ENCODE results near the gene MUC22. TPM values are rescaled to one million over a fixed set of nuclear protein-coding genes. Genes with fewer than 3 reads are reported as not detected.
"Not testable (repeated sequence)": the region's sequence is repeated elsewhere in the genome, so short reads cannot be mapped to it uniquely, and the experiment has no call there.

The MUC22 gene
- total and polyA plus RNA-seq, 4 donors: not detected

- TF ChIP-seq RXRA (IDR thresholded peaks at IDR 0.05) (no peak), HNF4A (conservative IDR thresholded peaks at IDR 0.05) (no peak), SP1 (IDR thresholded peaks at IDR 0.05) (no peak), MAX (IDR thresholded peaks at IDR 0.05) (no peak)
These were observed 37.8 kb downstream of the MUC22 start (continued) for GRCh38 chr6:31048099-31048498.

- Histone ChIP-seq H3K36me3 (ENCODE audit: control insufficient read depth in 4 of 4, insufficient read depth in 3 of 4, low read depth in 1 of 4, low read length in 3 of 4) (no peaks in the 10 kb centered on the region), H3K9me3 (ENCODE audit: control insufficient read depth in 4 of 4, low read length in 3 of 4) (no peaks in the 10 kb centered on the region), H3K4me1 (ENCODE audit: control insufficient read depth in 4 of 4, insufficient read depth in 4 of 4, low read length in 3 of 4) (no peaks in the 10 kb centered on the region), H3K9ac (ENCODE audit: low read depth in 1 of 2, low read length in 2 of 2) (no peak overlapping the region), H3K4me3 (ENCODE audit: low read depth in 1 of 3, low read length in 3 of 3) (no peak overlapping the region), H3K27me3 (ENCODE audit: control insufficient read depth in 4 of 4, insufficient read depth in 4 of 4, low read length in 3 of 4) (peaks cover 0 to 5% (median 0%) of the 10 kb centered on the region in 4 donors), H3K27ac (ENCODE audit: low read depth in 1 of 2, low read length in 2 of 2) (no peak overlapping the region)
- 92% methylated on average over 6 of the region's 6 CpGs for WGBS
- TF ChIP-seq, protein P1, sequence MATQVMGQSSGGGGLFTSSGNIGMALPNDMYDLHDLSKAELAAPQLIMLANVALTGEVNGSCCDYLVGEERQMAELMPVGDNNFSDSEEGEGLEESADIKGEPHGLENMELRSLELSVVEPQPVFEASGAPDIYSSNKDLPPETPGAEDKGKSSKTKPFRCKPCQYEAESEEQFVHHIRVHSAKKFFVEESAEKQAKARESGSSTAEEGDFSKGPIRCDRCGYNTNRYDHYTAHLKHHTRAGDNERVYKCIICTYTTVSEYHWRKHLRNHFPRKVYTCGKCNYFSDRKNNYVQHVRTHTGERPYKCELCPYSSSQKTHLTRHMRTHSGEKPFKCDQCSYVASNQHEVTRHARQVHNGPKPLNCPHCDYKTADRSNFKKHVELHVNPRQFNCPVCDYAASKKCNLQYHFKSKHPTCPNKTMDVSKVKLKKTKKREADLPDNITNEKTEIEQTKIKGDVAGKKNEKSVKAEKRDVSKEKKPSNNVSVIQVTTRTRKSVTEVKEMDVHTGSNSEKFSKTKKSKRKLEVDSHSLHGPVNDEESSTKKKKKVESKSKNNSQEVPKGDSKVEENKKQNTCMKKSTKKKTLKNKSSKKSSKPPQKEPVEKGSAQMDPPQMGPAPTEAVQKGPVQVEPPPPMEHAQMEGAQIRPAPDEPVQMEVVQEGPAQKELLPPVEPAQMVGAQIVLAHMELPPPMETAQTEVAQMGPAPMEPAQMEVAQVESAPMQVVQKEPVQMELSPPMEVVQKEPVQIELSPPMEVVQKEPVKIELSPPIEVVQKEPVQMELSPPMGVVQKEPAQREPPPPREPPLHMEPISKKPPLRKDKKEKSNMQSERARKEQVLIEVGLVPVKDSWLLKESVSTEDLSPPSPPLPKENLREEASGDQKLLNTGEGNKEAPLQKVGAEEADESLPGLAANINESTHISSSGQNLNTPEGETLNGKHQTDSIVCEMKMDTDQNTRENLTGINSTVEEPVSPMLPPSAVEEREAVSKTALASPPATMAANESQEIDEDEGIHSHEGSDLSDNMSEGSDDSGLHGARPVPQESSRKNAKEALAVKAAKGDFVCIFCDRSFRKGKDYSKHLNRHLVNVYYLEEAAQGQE (IDR thresholded peaks at IDR 0.05): no peak
- TF ChIP-seq GABPA (IDR thresholded peaks at IDR 0.05 in 1 of 2, conservative IDR thresholded peaks at IDR 0.05 in 1 of 2) (no peak), NR2F2 (IDR thresholded peaks at IDR 0.05) (no peak), HNF4G (IDR thresholded peaks at IDR 0.05) (no peak), HNF4A (conservative IDR thresholded peaks at IDR 0.05) (no peak), JUND (IDR thresholded peaks at IDR 0.05) (no peak), YY1 (IDR thresholded peaks at IDR 0.05) (no peak), FOXA1 (IDR thresholded peaks at IDR 0.05) (no peak), ATF3 (IDR thresholded peaks at IDR 0.05) (no peak), MAX (IDR thresholded peaks at IDR 0.05) (no peak), FOXA2 (IDR thresholded peaks at IDR 0.05) (no peak), EGR1 (IDR thresholded peaks at IDR 0.05; ENCODE audit: low read depth in 2 of 2) (no peak), RAD21 (IDR thresholded peaks at IDR 0.05) (no peak), TAF1 (conservative IDR thresholded peaks at IDR 0.05) (no peak), SP1 (IDR thresholded peaks at IDR 0.05) (no peak), RXRA (IDR thresholded peaks at IDR 0.05) (no peak), CTCF (IDR thresholded peaks at IDR 0.05; ENCODE audit: low read depth, low read length, missing input control) (no peak)
- TF ChIP-seq, protein P2, sequence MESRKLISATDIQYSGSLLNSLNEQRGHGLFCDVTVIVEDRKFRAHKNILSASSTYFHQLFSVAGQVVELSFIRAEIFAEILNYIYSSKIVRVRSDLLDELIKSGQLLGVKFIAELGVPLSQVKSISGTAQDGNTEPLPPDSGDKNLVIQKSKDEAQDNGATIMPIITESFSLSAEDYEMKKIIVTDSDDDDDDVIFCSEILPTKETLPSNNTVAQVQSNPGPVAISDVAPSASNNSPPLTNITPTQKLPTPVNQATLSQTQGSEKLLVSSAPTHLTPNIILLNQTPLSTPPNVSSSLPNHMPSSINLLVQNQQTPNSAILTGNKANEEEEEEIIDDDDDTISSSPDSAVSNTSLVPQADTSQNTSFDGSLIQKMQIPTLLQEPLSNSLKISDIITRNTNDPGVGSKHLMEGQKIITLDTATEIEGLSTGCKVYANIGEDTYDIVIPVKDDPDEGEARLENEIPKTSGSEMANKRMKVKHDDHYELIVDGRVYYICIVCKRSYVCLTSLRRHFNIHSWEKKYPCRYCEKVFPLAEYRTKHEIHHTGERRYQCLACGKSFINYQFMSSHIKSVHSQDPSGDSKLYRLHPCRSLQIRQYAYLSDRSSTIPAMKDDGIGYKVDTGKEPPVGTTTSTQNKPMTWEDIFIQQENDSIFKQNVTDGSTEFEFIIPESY (IDR thresholded peaks at IDR 0.05): no peak
- no peak for DNase-seq (ENCODE audit: low spot score)
These were observed 39.2 kb downstream of the MUC22 start for GRCh38 chr6:31049518-31049917.

- 92% methylated on average over 4 of the region's 4 CpGs for WGBS
- not testable (repeated sequence) for H3K9ac ChIP-seq (ENCODE audit: low read depth in 1 of 2, low read length in 2 of 2); H3K9me3 ChIP-seq (ENCODE audit: control insufficient read depth in 4 of 4, low read length in 3 of 4); H3K4me1 ChIP-seq (ENCODE audit: control insufficient read depth in 4 of 4, insufficient read depth in 4 of 4, low read length in 3 of 4); H3K27me3 ChIP-seq (ENCODE audit: control insufficient read depth in 4 of 4, insufficient read depth in 4 of 4, low read length in 3 of 4); DNase-seq (ENCODE audit: low spot score); H3K27ac ChIP-seq (ENCODE audit: low read depth in 1 of 2, low read length in 2 of 2); H3K4me3 ChIP-seq (ENCODE audit: low read depth in 1 of 3, low read length in 3 of 3); H3K36me3 ChIP-seq (ENCODE audit: control insufficient read depth in 4 of 4, insufficient read depth in 3 of 4, low read depth in 1 of 4, low read length in 3 of 4)
These were observed 42.9 kb downstream of the MUC22 start for GRCh38 chr6:31053187-31053586.

Measured in liver (tissue), 9 donors.